Retinal pigment epithelial cell (primary cell): ENCODE data around the gene PRKN.
"Not testable (repeated sequence)": the region's sequence is repeated elsewhere in the genome, so short reads cannot be mapped to it uniquely, and the experiment has no call there.

ENCODE experiments used
- DNase-seq: peaks from one replicate; pipeline ENCODE4 v3.0.0-alpha.2; 2010; ENCODE audit warnings: low read depth
- H3K4me3 ChIP-seq: 2 replicates; pipeline ENCODE4 v1.5.1; 2011; ENCODE audit warnings: mild to moderate bottlenecking, low read length, control low read depth, moderate library complexity
- CTCF ChIP-seq: conservative IDR thresholded peaks from 2 replicates; pipeline ENCODE4 v1.5.1; 2011; ENCODE audit warnings: low read depth, low read length, control low read depth, inconsistent platforms

Gene PRKN

GRCh38 chr6:161880056-161880455, 847.5 kb downstream of the PRKN start:
- DNase-seq: no peak
- H3K4me3 ChIP-seq: no peak overlapping the region
- TF ChIP-seq CTCF: no peak

DNA sequence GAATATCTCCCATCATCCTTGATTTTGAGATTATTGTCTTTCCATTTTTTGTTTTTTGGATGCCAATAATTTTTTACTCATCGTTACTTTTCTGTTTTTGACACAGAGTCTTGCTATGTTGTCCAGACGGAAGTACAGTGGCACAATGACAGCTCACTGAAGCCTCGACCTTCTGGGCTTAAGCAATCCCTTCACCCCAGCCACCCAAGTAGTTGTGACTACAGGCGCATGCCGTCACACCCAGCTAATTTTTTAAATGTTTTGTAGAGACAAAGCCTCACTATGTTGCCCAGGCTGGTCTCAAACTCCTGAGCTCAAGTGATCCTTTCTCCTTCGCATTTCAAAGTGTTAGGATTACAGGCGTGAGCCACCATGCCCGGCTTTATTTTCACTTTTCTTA, 851.3 kb downstream of the PRKN start:
- H3K4me3 ChIP-seq: no peak overlapping the region
- no peak for TF ChIP-seq CTCF
- no peak for DNase-seq

DNA sequence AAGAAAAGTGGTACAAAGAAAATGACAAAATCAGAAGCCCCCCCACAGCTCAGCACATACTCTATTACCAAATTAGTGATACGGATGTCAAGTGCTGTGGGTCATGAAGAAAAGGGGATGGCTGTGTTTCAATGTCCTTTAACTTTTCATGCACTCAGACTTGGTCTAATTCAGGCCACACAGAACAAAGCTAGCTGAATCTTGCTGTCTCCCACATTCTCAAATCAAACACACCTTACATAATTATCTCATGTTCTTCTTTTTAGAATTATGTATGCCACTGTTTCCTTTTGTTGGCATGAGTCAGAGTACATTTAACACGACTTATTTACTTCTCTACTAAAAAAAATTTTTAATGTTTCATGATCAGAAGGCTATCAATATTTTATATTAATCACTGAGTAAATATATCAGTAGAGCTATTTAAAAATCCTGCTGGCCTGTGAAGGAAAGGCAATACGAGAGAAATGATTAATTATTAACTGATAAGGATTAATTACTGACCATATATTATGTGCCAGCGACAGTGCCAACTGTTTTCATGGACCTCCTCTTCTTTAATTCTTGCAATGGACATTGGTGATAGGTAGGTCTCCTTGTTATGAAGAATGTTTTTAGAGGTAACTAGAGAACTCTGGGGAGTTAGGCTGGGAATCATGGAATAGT, 857.2 kb downstream of the PRKN start:
- no peak for DNase-seq
- no peak overlapping the region for H3K4me3 ChIP-seq
- TF ChIP-seq CTCF: no peak

- H3K4me3 ChIP-seq: no peak overlapping the region
- TF ChIP-seq CTCF: no peak
- no peak for DNase-seq
Observed at GRCh38 chr6:161869491-161869890, 858.1 kb downstream of the PRKN start.

DNA sequence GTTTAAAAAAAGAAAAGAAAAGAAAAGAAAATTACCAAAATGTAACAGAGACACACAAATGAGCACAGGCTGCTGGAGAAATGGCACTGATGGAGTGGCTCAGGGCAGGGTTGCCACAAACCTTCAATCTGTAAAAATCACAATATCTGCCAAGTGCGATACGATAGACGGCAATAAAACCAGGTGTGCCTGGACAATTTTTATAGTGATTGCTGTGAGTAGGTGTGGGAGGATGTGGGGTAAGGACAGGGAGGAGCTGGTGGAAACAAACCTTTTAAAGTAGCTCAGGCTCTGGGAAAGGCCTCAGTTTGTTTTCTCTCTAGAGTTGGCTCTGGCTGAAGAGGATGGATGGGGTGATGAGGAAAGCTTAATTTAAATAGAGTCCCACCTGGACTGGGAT, 861.0 kb downstream of the PRKN start:
- H3K4me3 ChIP-seq: no peak overlapping the region
- TF ChIP-seq CTCF: no peak
- DNase-seq: no peak

- H3K4me3 ChIP-seq, DNase-seq: not testable (repeated sequence)
Observed at GRCh38 chr6:161861061-161861460, 866.5 kb downstream of the PRKN start.

DNA sequence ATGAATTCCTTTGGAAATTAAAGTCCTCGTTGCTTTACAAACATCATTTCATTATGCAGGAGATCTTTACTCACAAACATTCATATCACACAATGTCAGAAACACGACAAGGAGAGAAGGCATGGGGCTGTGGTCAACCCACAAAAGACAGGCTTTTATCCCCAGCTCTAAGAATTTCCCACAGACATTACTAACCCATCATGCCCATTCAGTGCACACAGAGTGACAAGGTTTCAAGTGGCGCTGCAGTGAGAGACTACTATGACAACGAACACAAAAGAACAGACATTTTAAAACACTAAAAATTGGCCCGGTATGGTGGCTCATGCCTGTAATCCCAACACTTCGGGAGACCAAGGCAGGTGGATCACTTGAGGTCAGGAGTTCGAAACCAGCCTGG, 873.9 kb downstream of the PRKN start:
- DNase-seq: no peak
- no peak for TF ChIP-seq CTCF
- no peak overlapping the region for H3K4me3 ChIP-seq

DNA sequence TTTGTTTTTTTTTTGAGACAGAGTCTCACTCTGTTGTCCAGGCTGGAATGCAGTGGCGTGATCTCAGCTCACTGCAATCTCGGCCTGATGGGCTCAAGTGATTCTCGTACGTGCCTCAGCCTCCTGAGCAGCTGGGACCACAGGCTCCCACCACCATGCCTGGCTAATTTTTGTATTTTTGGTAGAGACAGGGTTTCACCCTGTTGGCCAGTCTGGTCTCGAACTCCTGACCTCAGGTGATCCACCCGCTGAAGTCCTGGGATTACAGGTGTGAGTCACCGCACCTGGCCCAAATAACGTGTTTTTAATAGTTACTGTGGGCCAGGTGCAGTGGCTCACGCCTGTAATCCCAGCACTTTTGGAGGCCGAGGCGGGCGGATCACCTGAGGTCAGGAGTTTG, 876.1 kb downstream of the PRKN start:
- not testable (repeated sequence) for DNase-seq, H3K4me3 ChIP-seq
